Heart right ventricle (tissue), 16 donors: ENCODE measurements around the gene ARL6IP4. TPM values are rescaled to one million over a fixed set of nuclear protein-coding genes. Genes with fewer than 3 reads are reported as not detected.
"Not testable (repeated sequence)": the region's sequence is repeated elsewhere in the genome, so short reads cannot be mapped to it uniquely, and the experiment has no call there.

ENCODE experiments used
- ATAC-seq, 8 donors: fragments of 200-7000 bp; cut with Tn5 transposase; one replicate each; pipeline ENCODE4 v1.9.1; 2020; ENCODE audit warnings: mild to moderate bottlenecking in 8 of 8, moderate library complexity in 8 of 8, moderate number of reproducible peaks in 1 of 8
- DNase-seq, 2 donors: peaks; one replicate each; pipeline ENCODE4 v3.0.0-alpha.2; 2020
- H3K27ac ChIP-seq, 10 donors: fragments of 200-600 bp; sonication (generic) in 2 of 10; one replicate each; pipeline versions ENCODE4 v1.5.0 to v1.8.0; 2020 to 2022; ENCODE audit warnings: mild to moderate bottlenecking in 3 of 10
- H3K27me3 ChIP-seq, 7 donors: fragments of 200-600 bp; one replicate each; pipeline ENCODE4 v1.8.0; 2021 to 2022; ENCODE audit warnings: mild to moderate bottlenecking in 2 of 7
- H3K36me3 ChIP-seq, 9 donors: fragments of 200-600 bp; sonication (generic) in 1 of 9; one replicate each; pipeline versions ENCODE4 v1.5.0 to v1.8.0; 2020 to 2022; ENCODE audit warnings: mild to moderate bottlenecking in 2 of 9
- H3K4me1 ChIP-seq, 9 donors: fragments of 200-600 bp; sonication (generic) in 1 of 9; one replicate each; pipeline versions ENCODE4 v1.5.0 to v1.8.0; 2020 to 2022; ENCODE audit warnings: mild to moderate bottlenecking in 4 of 9
- H3K4me3 ChIP-seq, 10 donors: fragments of 200-600 bp; sonication (generic) in 2 of 10; one replicate each; pipeline versions ENCODE4 v1.5.0 to v1.8.0; 2020 to 2022; ENCODE audit warnings: mild to moderate bottlenecking in 7 of 10, moderate library complexity in 2 of 10
- H3K9me3 ChIP-seq, 11 donors: fragments of 200-600 bp in 10 of 11; sonication (generic) in 2 of 11; one replicate each; pipeline versions ENCODE4 v1.5.0 to v1.8.0; 2013 to 2022; ENCODE audit warnings: mild to moderate bottlenecking in 2 of 11, control low read depth in 1 of 11, moderate library complexity in 1 of 11
- WGBS, 2 donors: extraction: QIAGEN DNeasy Blood & Tissue Kit; methylation state at CpG; one replicate each; pipeline ENCODE4 v1.1.7; 2013; ENCODE audit warnings: inconsistent platforms in 1 of 2; 5-methylcytosine and 5-hydroxymethylcytosine counted together
- intact Hi-C, 10 donors: fragments of 100-400 bp; cut with DNase I; formaldehyde crosslinking; loops; one replicate each; pipeline versions ENCODE4 v1.11.1 to v1.14.2; 2022
- polyA plus RNA-seq, 2 donors: library from polyadenylated mRNA; stranded (reverse); fragments of 200-250 nt; gene quantifications; one replicate each; pipeline ENCODE4 v1.2.3, GENCODE V29; 2013
- total RNA-seq, 10 donors: library from RNA; stranded (reverse); fragmentation: NEBNext Ultra II Directional in 3 of 10; extraction: Animal tissue kit (Norgen Biotek cat#: 25700) in 3 of 10; gene quantifications; one replicate each; pipeline versions ENCODE4 v1.2.1 to v1.2.4, GENCODE V29; 2021 to 2023
- TF ChIP-seq, protein P1 (sequence below), 9 donors: fragments of 200-600 bp; sonication (generic) in 2 of 9; IDR thresholded peaks; one replicate each; pipeline versions ENCODE4 v1.5.0 to v1.8.0; 2021 to 2022; ENCODE audit warnings: antibody characterized with exemption in 9 of 9, mild to moderate bottlenecking in 5 of 9, moderate library complexity in 1 of 9
- donor health status: Arrhythmogenic right ventricular cardiomyopathy.
- donor health status: ischemic (EF 13 %, LVEDD 7.1; RV severe dilation, severe dysfunction).
- donor health status: healthy with polysubstance abuse.
- donor health status: DM: no; HTN: yes; CAD: no.
- donor health status: DM: no; HTN: no; CAD: no.
- donor health status: ischemic (EF 25% LVEDD 6.9; RV normal size, moderate dysfunction).
- donor health status: ischemic (EF 25% LVEDD 5.7; RV mildly dilated, moderate dysfunction).
- donor health status: healthy.
- donor health status: DM: yes; HTN: yes; CAD: no.
- donor health status: Ischemic cardiomyopathy.
- donor health status: ischemic (EF 35%, LVEDD 5.7; RV mildly dilated, moderate dysfunction).
- donor health status: nonischemic (EF 11% LVEDD 7.7; RV severe dilation, severe dysfunction).
- donor health status: DM: yes; HTN: yes; CAD: no.
- donor health status: PGD.
- donor health status: ischemic (EF 29% LVEDD 5.4; RV normal size, mild dysfunction).
- donor health status: nonischemic (EF 23%, LVEDD 6.1; RV moderate dilation, normal function).

The ARL6IP4 gene
- total and polyA plus RNA-seq, 12 donors, result 125 to 319 (median 145) TPM

DNA sequence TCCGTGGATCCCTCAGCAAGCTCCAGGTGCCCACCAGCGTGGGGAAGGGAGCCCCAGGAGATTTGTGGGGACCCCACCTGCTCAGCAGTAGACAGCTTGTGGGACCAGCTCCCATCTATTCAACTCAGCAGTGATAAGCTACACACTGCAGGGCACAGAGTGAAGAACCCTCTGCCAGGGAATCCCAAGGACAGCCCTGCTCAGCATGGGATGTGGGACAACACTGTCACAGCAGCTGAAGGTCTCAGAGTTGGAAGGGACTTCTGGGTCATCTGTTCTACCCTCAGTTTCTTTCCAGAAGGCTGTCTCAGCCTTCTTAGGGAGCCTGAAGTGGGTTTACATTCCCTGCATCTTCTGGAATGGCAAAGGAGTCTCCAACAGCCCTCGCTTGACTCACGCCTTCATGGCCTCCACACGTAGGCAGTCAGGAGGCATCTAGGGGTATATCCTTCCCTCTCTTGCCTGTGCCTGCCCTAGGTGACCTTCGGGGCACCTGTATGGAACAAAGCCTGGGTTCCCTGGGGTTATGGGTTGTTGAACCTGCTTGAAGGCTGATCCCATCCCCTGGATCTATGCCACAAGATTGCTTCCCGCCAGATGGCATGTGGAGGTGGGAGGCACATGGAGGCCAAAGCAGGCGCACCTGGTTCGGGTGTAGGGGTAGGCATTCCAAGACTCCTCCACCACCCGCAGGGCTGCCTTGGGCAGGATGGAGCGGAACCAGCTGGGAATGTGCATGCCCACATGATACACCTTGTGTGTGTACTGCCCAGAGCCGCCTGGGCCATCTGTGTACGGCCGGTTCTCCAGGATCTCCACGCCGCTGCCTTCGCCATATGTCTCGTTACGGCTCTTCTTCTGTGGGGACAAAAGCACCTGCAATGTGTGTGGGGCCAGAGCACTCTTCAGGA lies 33.0 kb downstream of the ARL6IP4 start:
- TF ChIP-seq, protein P1, sequence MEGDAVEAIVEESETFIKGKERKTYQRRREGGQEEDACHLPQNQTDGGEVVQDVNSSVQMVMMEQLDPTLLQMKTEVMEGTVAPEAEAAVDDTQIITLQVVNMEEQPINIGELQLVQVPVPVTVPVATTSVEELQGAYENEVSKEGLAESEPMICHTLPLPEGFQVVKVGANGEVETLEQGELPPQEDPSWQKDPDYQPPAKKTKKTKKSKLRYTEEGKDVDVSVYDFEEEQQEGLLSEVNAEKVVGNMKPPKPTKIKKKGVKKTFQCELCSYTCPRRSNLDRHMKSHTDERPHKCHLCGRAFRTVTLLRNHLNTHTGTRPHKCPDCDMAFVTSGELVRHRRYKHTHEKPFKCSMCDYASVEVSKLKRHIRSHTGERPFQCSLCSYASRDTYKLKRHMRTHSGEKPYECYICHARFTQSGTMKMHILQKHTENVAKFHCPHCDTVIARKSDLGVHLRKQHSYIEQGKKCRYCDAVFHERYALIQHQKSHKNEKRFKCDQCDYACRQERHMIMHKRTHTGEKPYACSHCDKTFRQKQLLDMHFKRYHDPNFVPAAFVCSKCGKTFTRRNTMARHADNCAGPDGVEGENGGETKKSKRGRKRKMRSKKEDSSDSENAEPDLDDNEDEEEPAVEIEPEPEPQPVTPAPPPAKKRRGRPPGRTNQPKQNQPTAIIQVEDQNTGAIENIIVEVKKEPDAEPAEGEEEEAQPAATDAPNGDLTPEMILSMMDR (IDR thresholded peaks at IDR 0.05), result no peak
- Histone ChIP-seq H3K36me3 (peaks cover 0 to 56% (median 11%) of the 10 kb centered on the region in 9 donors), H3K27ac (no peak overlapping the region), H3K4me3 (no peak overlapping the region), H3K27me3 (no peaks in the 10 kb centered on the region), H3K4me1 (no peaks in the 10 kb centered on the region), H3K9me3 (no peaks in the 10 kb centered on the region)
- ATAC-seq, result no peak
- WGBS, 2 donors, result 95 to 98% methylated on average over 19 of the region's 19 CpGs
- intact Hi-C loops, result no loop called here
- no peak for DNase-seq

- ATAC-seq, H3K27ac ChIP-seq, H3K4me1 ChIP-seq, H3K4me3 ChIP-seq, intact Hi-C loops, H3K9me3 ChIP-seq, H3K27me3 ChIP-seq, DNase-seq: not testable (repeated sequence)
- 96 to 98% methylated on average over 4 of the region's 4 CpGs for WGBS, 2 donors
- peaks cover 0 to 45% (median 4%) of the 10 kb centered on the region in 9 donors for H3K36me3 ChIP-seq
These were observed 34.0 kb downstream of the ARL6IP4 start for GRCh38 chr12:123014473-123014872.

DNA sequence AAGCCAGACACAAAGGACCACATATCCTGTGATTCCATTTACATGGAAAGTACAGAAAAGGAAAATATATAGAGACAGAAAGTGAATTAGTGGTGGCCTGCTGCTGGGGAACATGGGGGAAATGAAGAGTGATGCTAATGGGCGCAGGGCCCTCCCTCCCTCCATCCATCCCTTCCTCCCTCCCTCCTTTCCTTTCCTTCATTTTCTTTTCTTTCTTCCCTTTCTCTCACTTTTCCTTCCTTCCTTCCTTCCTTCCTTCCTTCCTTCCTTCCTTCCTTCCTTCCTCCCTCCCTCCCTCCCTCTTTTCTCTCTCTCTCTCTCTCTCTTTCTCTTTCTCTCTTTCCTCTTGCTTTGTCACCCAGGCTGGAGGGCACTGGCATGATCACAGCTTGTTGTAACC lies 37.3 kb downstream of the ARL6IP4 start:
- no peak for ATAC-seq
- peaks cover 0 to 17% (median 0%) of the 10 kb centered on the region in 9 donors for H3K36me3 ChIP-seq
- WGBS, 2 donors, result 100% methylated on average over 1 of the region's 1 CpG
- no peaks in the 10 kb centered on the region for H3K9me3 ChIP-seq
- no peak overlapping the region for H3K27ac ChIP-seq
- H3K4me1 ChIP-seq, result peaks cover 0 to 12% (median 0%) of the 10 kb centered on the region in 9 donors
- TF ChIP-seq, protein P1 (IDR thresholded peaks at IDR 0.05), result no peak
- H3K27me3 ChIP-seq, result no peaks in the 10 kb centered on the region
- intact Hi-C loops, result no loop called here
- H3K4me3 ChIP-seq, result no peak overlapping the region
- no peak for DNase-seq

DNA sequence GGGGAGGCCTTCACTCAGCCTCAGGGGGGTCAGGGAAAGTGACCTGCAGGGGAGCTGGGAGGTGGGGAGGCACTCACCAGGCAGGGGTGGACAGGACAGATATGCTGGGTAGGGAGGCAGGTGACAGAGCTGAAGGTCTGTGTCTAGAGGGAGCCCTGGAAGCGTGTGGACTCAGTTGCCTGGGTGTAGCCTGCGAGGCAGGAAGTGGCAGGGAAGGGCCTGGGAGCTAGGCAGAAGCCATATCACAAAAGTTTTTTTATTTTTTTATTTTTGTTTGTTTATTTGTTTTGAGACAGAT lies 39.3 kb downstream of the ARL6IP4 start:
- intact Hi-C loops, result no loop called here
- peak in 2 of 8 donors; percentile 11 to 21 for ATAC-seq
- 71 to 74% methylated on average over 2 of the region's 2 CpGs for WGBS, 2 donors
- no peak for DNase-seq
- Histone ChIP-seq H3K4me3 (no peak overlapping the region), H3K27ac (no peak overlapping the region), H3K36me3 (peaks cover 0 to 6% (median 0%) of the 10 kb centered on the region in 9 donors), H3K27me3 (no peaks in the 10 kb centered on the region), H3K9me3 (no peaks in the 10 kb centered on the region), H3K4me1 (peaks cover 0 to 12% (median 0%) of the 10 kb centered on the region in 9 donors)
- TF ChIP-seq, protein P1 (IDR thresholded peaks at IDR 0.05), result no peak
